H1 (cell line): Measurements from ENCODE around the gene PRMT3. TPM values are rescaled to one million over a fixed set of nuclear protein-coding genes. Genes with fewer than 3 reads are reported as not detected.

Experiments used
- CTCF ChIA-PET: fragments of 300-600 bp; sonication (Branson Sonifier 250); formaldehyde crosslinking; loops from one replicate; lab custom pipeline; 2021; ENCODE audit not compliant: partially characterized antibody; lab: Charles Lee
- POLR2A ChIA-PET: fragments of 300-600 bp; sonication (Branson Sonifier 250); formaldehyde crosslinking; loops from one replicate; lab custom pipeline; 2021; ENCODE audit warnings: inconsistent platforms; ENCODE audit not compliant: partially characterized antibody; lab: Charles Lee
- DNase-seq, 2 experiments: peaks; one replicate each; pipeline versions ENCODE4 v3.0.0 to v3.0.0-alpha.2; 2010 to 2022; ENCODE audit warnings: low spot score in 2 of 2, low read depth in 1 of 2, mixed read lengths in 1 of 2
- FAIRE-seq: peaks from 2 replicates; lab custom pipeline; 2011; peaks lifted over from hg19 to GRCh38; lab: Jason Lieb, UNC
- H2AFZ ChIP-seq: 2 replicates; pipeline ENCODE4 v1.8.1; 2012; ENCODE audit warnings: low read length, inconsistent platforms
- H2AK5ac ChIP-seq: 2 replicates; pipeline ENCODE4 v1.6.1; 2013; ENCODE audit warnings: low read depth, low read length
- H2BK120ac ChIP-seq: replicated peaks from 2 replicates; pipeline ENCODE3; 2013; ENCODE audit warnings: low read depth, low read length, inconsistent platforms
- H2BK12ac ChIP-seq: 2 replicates; pipeline ENCODE4 v1.6.1; 2013; ENCODE audit warnings: low read depth, low read length
- H2BK15ac ChIP-seq: 2 replicates; pipeline ENCODE4 v1.6.1; 2013; ENCODE audit warnings: low read length
- H2BK20ac ChIP-seq: 2 replicates; pipeline ENCODE4 v1.6.1; 2013; ENCODE audit warnings: low read length
- H2BK5ac ChIP-seq: 2 replicates; pipeline ENCODE4 v1.6.1; 2013; ENCODE audit warnings: low read depth, low read length
- H3K14ac ChIP-seq: 2 replicates; pipeline ENCODE4 v1.6.1; 2013; ENCODE audit warnings: inconsistent platforms; ENCODE audit not compliant: insufficient read length
- H3K18ac ChIP-seq: 2 replicates; pipeline ENCODE4 v1.6.1; 2013; ENCODE audit warnings: low read length; ENCODE audit errors: extremely low read depth
- H3K23ac ChIP-seq: 2 replicates; pipeline ENCODE4 v1.6.1; 2013; ENCODE audit warnings: inconsistent platforms; ENCODE audit not compliant: insufficient read length
- H3K23me2 ChIP-seq: 2 replicates; pipeline ENCODE4 v1.6.1; 2013; ENCODE audit warnings: low read depth, low read length
- H3K27ac ChIP-seq: 2 replicates; pipeline ENCODE4 v1.6.1; 2011; ENCODE audit warnings: low read depth, low read length, inconsistent platforms
- H3K27me3 ChIP-seq, 4 experiments: replicated peaks in 1 of 4; 1 replicate in 1 of 4; 2 replicates in 3 of 4; pipeline versions ENCODE4 v1.6.1 to v1.8.1; 2011 to 2013; ENCODE audit warnings: low read length in 3 of 4, mild to moderate bottlenecking in 3 of 4, inconsistent platforms in 2 of 4, mixed read lengths in 2 of 4, moderate library complexity in 1 of 4; ENCODE audit not compliant: control insufficient read depth in 3 of 4, insufficient read depth in 3 of 4; ENCODE audit errors: extremely low read depth in 1 of 4
- H3K36me3 ChIP-seq, 4 experiments: 2 replicates each; pipeline versions ENCODE4 v1.6.1 to v1.8.1; 2011 to 2013; ENCODE audit warnings: mild to moderate bottlenecking in 4 of 4, low read length in 3 of 4, moderate library complexity in 2 of 4, control low read depth in 1 of 4, inconsistent platforms in 1 of 4; ENCODE audit not compliant: insufficient read depth in 4 of 4, control insufficient read depth in 2 of 4
- H3K4ac ChIP-seq: replicated peaks from 2 replicates; pipeline ENCODE3; 2013; ENCODE audit warnings: low read length, low read depth, mixed read lengths, inconsistent platforms; ENCODE audit not compliant: insufficient read length
- H3K4me1 ChIP-seq, 4 experiments: replicated peaks in 1 of 4; 1 replicate in 1 of 4; 2 replicates in 3 of 4; pipeline versions ENCODE4 v1.6.1 to v1.8.1; 2011 to 2013; ENCODE audit warnings: low read length in 3 of 4, inconsistent platforms in 2 of 4, mixed read lengths in 1 of 4; ENCODE audit not compliant: insufficient read depth in 4 of 4, control insufficient read depth in 3 of 4
- H3K4me2 ChIP-seq, 2 experiments: 2 replicates each; pipeline versions ENCODE4 v1.6.1 to v1.8.1; 2011 to 2013; ENCODE audit warnings: low read depth in 2 of 2, low read length in 2 of 2, control low read depth in 1 of 2, inconsistent platforms in 1 of 2, mild to moderate bottlenecking in 1 of 2; ENCODE audit not compliant: insufficient read depth in 1 of 2
- H3K4me3 ChIP-seq, 4 experiments: fragments of 200-600, 300-600 bp in 1 of 4; sonication (generic), shearing (Covaris generic), sonication (Bioruptor Twin) in 1 of 4; 2 replicates each; pipeline versions ENCODE4 v1.5.1 to v1.8.1; 2011 to 2016; ENCODE audit warnings: low read length in 4 of 4, low read depth in 3 of 4, control low read depth in 2 of 4, inconsistent platforms in 2 of 4, mild to moderate bottlenecking in 2 of 4, mixed read lengths in 1 of 4, moderate library complexity in 1 of 4; ENCODE audit not compliant: insufficient read depth in 2 of 4; ENCODE audit errors: extremely low read depth in 1 of 4
- H3K56ac ChIP-seq: replicated peaks from 2 replicates; pipeline ENCODE3; 2013; ENCODE audit warnings: low read depth, mild to moderate bottlenecking, mixed read lengths, low read length, inconsistent platforms; ENCODE audit not compliant: insufficient read length
- H3K79me1 ChIP-seq: 2 replicates; pipeline ENCODE4 v1.6.1; 2013; ENCODE audit warnings: low read depth, low read length, control low read depth
- H3K79me2 ChIP-seq, 2 experiments: 2 replicates each; pipeline versions ENCODE4 v1.6.1 to v1.8.1; 2012 to 2013; ENCODE audit warnings: low read length in 2 of 2, mild to moderate bottlenecking in 2 of 2, inconsistent platforms in 1 of 2; ENCODE audit not compliant: insufficient read depth in 2 of 2, control insufficient read depth in 1 of 2
- H3K9ac ChIP-seq, 4 experiments: replicated peaks in 1 of 4; 1 replicate in 1 of 4; 2 replicates in 3 of 4; pipeline versions ENCODE4 v1.6.1 to v1.8.1; 2011 to 2013; ENCODE audit warnings: low read depth in 3 of 4, low read length in 3 of 4, control low read depth in 2 of 4, mild to moderate bottlenecking in 2 of 4, moderate library complexity in 2 of 4, inconsistent platforms in 1 of 4; ENCODE audit errors: extremely low read depth in 1 of 4
- H3K9me3 ChIP-seq, 2 experiments: 2 replicates each; pipeline versions ENCODE4 v1.6.1 to v1.8.1; 2012 to 2013; ENCODE audit warnings: mild to moderate bottlenecking in 2 of 2, moderate library complexity in 2 of 2, control low read depth in 1 of 2, inconsistent platforms in 1 of 2, low read depth in 1 of 2, low read length in 1 of 2, mixed read lengths in 1 of 2; ENCODE audit not compliant: insufficient read depth in 2 of 2
- H4K20me1 ChIP-seq, 2 experiments: replicated peaks in 1 of 2; 2 replicates each; pipeline versions ENCODE3 to v1.8.1; 2011 to 2013; ENCODE audit warnings: inconsistent platforms in 2 of 2, low read length in 2 of 2, mild to moderate bottlenecking in 1 of 2; ENCODE audit not compliant: insufficient read depth in 2 of 2, control insufficient read depth in 1 of 2
- H4K5ac ChIP-seq: 2 replicates; pipeline ENCODE4 v1.6.1; 2013; ENCODE audit warnings: low read length, low read depth, mixed read lengths, inconsistent platforms; ENCODE audit not compliant: insufficient read length
- H4K8ac ChIP-seq: 2 replicates; pipeline ENCODE4 v1.8.0; 2013; ENCODE audit warnings: mild to moderate bottlenecking, moderate library complexity, low read length, inconsistent platforms; ENCODE audit not compliant: insufficient read depth; ENCODE audit errors: extremely low read depth
- H4K91ac ChIP-seq: replicated peaks from 2 replicates; pipeline ENCODE3; 2013; ENCODE audit warnings: low read length, mixed read lengths, inconsistent platforms; ENCODE audit not compliant: insufficient read length
- ASH2L ChIP-seq: fragments of 200-600, 300-600 bp; sonication (generic); IDR thresholded peaks from one replicate; pipeline ENCODE4 v1.7.1; 2017; ENCODE audit warnings: low read length
- EGR1 ChIP-seq: IDR thresholded peaks from 2 replicates; pipeline ENCODE4 v1.6.1; 2011; ENCODE audit warnings: low read depth, low read length, borderline replicate concordance
- GABPA ChIP-seq: IDR thresholded peaks from 2 replicates; pipeline ENCODE4 v1.6.1; 2011; ENCODE audit warnings: mild to moderate bottlenecking, low read length, moderate library complexity, borderline replicate concordance; ENCODE audit not compliant: insufficient read depth
- HDAC2 ChIP-seq, 2 experiments: fragments of 300-600 bp in 1 of 2; sonication (generic) in 1 of 2; IDR thresholded peaks; 2 replicates each; pipeline ENCODE4 v1.6.1; 2011 to 2012; ENCODE audit warnings: low read depth in 2 of 2, low read length in 2 of 2, mild to moderate bottlenecking in 2 of 2, moderate library complexity in 2 of 2, borderline replicate concordance in 1 of 2, inconsistent platforms in 1 of 2
- SIN3A ChIP-seq, 2 experiments: IDR thresholded peaks in 1 of 2; conservative IDR thresholded peaks in 1 of 2; 2 replicates each; pipeline ENCODE4 v1.6.1; 2011 to 2012; ENCODE audit warnings: low read length in 2 of 2, improper control_type of control experiment in 1 of 2, low read depth in 1 of 2, mild to moderate bottlenecking in 1 of 2
- TAF7 ChIP-seq: optimal IDR thresholded peaks from 2 replicates; pipeline ENCODE3; 2011; ENCODE audit warnings: low read depth, mild to moderate bottlenecking, inconsistent platforms, low read length, moderate library complexity, borderline replicate concordance
- WGBS, 2 experiments: shearing (Covaris generic) in 1 of 2; methylation state at CpG; one replicate each; pipeline versions ENCODE4 v1.1.6 to v1.1.7; 2013 to 2015; ENCODE audit warnings: low lambda C conversion rate in 2 of 2, mixed read lengths in 2 of 2, inconsistent platforms in 1 of 2, low coverage in 1 of 2, missing lambda C conversion rate in 1 of 2; ENCODE audit not compliant: insufficient replicate concordance in 2 of 2, insufficient coverage in 1 of 2, insufficient read length in 1 of 2; ENCODE audit errors: extremely low coverage in 1 of 2, missing lambda C conversion rate in 1 of 2; 5-methylcytosine and 5-hydroxymethylcytosine counted together
- polyA plus RNA-seq, 7 experiments: library from polyadenylated mRNA; depleted of rRNA in 3 of 7; stranded (reverse) in 5 of 7; unstranded in 2 of 7; fragments of >200 nt in 5 of 7; fragments of 200-250 nt in 2 of 7; gene quantifications; 1 replicate in 5 of 7; 2 replicates in 1 of 7; 4 replicates in 1 of 7; pipeline versions ENCODE4 v1.2.1 to v1.2.3, GENCODE V29; 2011 to 2013; ENCODE audit warnings: missing spikeins in 2 of 7, mixed read lengths in 2 of 7
- total RNA-seq: library from RNA; stranded (reverse); fragmentation: NEBNext Ultra II Directional; extraction: Animal tissue kit (Norgen Biotek cat#: 25700); gene quantifications from 2 replicates; pipeline ENCODE4 v1.2.1, GENCODE V29; 2021
- TF ChIP-seq, protein P1 (sequence below): IDR thresholded peaks from 2 replicates; pipeline ENCODE4 v1.6.1; 2012; ENCODE audit warnings: inconsistent platforms
- TF ChIP-seq, protein P2 (sequence below): IDR thresholded peaks from 2 replicates; pipeline ENCODE4 v1.6.1; 2011; ENCODE audit warnings: low read depth, mild to moderate bottlenecking, low read length; ENCODE audit not compliant: insufficient read depth

Gene PRMT3
- total and polyA plus RNA-seq, 2 of the 8 experiments (the other 6 are each of a cell fraction or from before 2014, with no cell fraction given), result 11.2 to 26.5 TPM

DNA sequence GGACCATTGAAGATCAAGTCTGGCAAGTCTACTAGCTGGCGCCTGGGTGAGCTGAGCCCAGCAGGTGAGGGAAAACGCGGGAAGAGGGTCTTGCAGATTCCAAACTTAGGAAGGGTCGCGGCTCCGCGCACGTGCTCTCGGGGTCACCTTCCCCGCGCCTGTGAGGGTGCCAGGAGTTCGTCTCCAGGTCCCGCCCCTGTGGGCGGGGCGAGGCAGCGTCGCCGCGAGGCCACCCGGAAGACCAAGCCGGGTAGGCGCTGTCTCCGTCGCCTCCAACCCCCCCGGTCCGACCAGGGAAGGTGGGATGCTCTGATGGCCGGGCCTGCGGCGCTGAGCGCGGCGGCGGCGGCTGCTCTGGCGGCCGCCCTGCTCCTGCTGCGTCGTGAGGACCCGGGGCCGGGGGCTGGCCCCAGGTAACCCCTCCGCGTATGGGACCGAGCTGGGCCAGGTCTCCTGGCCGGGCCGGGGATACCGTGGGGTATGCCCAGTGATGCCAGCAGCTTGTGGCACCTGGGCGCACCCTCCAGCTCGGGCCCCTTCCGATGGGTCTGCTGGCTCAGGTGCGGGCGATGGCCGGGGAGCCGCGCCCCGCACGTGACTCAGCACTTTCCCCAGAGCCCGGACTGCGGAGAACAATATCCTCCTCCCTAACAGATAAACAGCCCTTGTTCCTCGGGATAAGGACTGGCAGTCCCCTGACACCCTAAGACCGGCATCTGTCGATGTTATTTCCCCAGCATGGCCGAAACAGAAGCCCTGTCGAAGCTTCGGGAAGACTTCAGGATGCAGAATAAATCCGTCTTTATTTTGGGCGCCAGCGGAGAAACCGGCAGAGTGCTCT, 23.8 kb upstream of the PRMT3 start, which contains the start of gene HTATIP2:
Gene HTATIP2, plus strand, starts transcription at position 215 of the 841 bp plus-strand sequence. Its CDS starts 524 bp downstream, at position 739.
- WGBS, 2 experiments, result 3% methylated on average over 67 of the region's 68 CpGs; no CpG with 5 or more reads in 1 of the 2 experiments
- FAIRE-seq, result no peak
- TF ChIP-seq HDAC2 (IDR thresholded peaks at IDR 0.05; ENCODE audit: borderline replicate concordance in 1 of 2, low read depth in 2 of 2, low read length in 2 of 2) (peak in 1 of 2 experiments; percentile 48; a peak in 1 of 4 replicates), SIN3A (conservative IDR thresholded peaks at IDR 0.05 in 1 of 2, IDR thresholded peaks at IDR 0.05 in 1 of 2; ENCODE audit: low read depth in 1 of 2, low read length in 2 of 2) (peak in 1 of 2 experiments; percentile 37; a peak in 1 of 4 replicates), ASH2L (peak; percentile 81), TAF7 (no peak), GABPA (no peak), EGR1 (no peak)
- TF ChIP-seq, protein P1, sequence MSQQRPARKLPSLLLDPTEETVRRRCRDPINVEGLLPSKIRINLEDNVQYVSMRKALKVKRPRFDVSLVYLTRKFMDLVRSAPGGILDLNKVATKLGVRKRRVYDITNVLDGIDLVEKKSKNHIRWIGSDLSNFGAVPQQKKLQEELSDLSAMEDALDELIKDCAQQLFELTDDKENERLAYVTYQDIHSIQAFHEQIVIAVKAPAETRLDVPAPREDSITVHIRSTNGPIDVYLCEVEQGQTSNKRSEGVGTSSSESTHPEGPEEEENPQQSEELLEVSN, result peak; percentile 99
- TF ChIP-seq, protein P2, sequence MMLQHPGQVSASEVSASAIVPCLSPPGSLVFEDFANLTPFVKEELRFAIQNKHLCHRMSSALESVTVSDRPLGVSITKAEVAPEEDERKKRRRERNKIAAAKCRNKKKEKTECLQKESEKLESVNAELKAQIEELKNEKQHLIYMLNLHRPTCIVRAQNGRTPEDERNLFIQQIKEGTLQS, result no peak

More for the DNA sequence above, 23.8 kb upstream of the PRMT3 start, which contains the start of gene HTATIP2:
- peaks cover 0 to 3% (median 0%) of the 10 kb centered on the region in 4 experiments; a peak in 1 of 8 replicates for H3K36me3 ChIP-seq
- no peak within 1 kb of the TSS for H3K27ac ChIP-seq
- peak within 1 kb of the TSS; percentile 12 for H2AFZ ChIP-seq
- H2BK15ac ChIP-seq, result no peak within 1 kb of the TSS
- no peaks in the 10 kb centered on the region for H3K79me2 ChIP-seq
- peaks cover 0 to 12% (median 6%) of the 10 kb centered on the region in 4 experiments; a peak in 5 of 7 replicates for H3K4me1 ChIP-seq
- H3K27me3 ChIP-seq, result peaks cover 6 to 19% (median 15%) of the 10 kb centered on the region in 4 experiments
- no peak within 1 kb of the TSS for H3K23ac ChIP-seq
- no peak within 1 kb of the TSS for H3K14ac ChIP-seq
- H2BK120ac ChIP-seq, result no peak within 1 kb of the TSS
- peak within 1 kb of the TSS; percentile 85 for H3K18ac ChIP-seq
- H4K91ac ChIP-seq, result no peak within 1 kb of the TSS
- H2BK20ac ChIP-seq, result no peak within 1 kb of the TSS; the same call in 1 of the 2 replicates
- DNase-seq, result peak in 1 of 2 experiments; percentile 70
- ChIA-PET POLR2A (interaction anchor here (0.6 to 1.8 kb wide), 5 partner anchors 9 to 203 kb away, joined by 3 to 8 read pairs (median 3); partner anchors contain the start of gene PRMT3), CTCF (interaction anchor here (1.1 to 7.7 kb wide), 5 partner anchors 9 to 236 kb away, joined by 3 to 49 read pairs (median 5); no protein-coding TSS in a partner anchor)
- H3K4me3 ChIP-seq, result peak within 1 kb of the TSS; percentile 47 to 69 (median 58)
- H3K4ac ChIP-seq, result no peak within 1 kb of the TSS
- H3K56ac ChIP-seq, result no peak within 1 kb of the TSS
- H3K4me2 ChIP-seq, result peak within 1 kb of the TSS; percentile 79 to 88
- H3K79me1 ChIP-seq, result no peaks in the 10 kb centered on the region
- peak within 1 kb of the TSS; percentile 88 for H4K8ac ChIP-seq
- peak within 1 kb of the TSS; percentile 44; the same call in 1 of the 2 replicates for H2BK5ac ChIP-seq
- H2BK12ac ChIP-seq, result peak within 1 kb of the TSS; percentile 80
- H4K5ac ChIP-seq, result no peak within 1 kb of the TSS
- H2AK5ac ChIP-seq, result no peak within 1 kb of the TSS
- H3K9me3 ChIP-seq, result no peaks in the 10 kb centered on the region
- peak within 1 kb of the TSS in 3 of 4 experiments; percentile 34 to 63 (median 47); a peak in 4 of 7 replicates for H3K9ac ChIP-seq
- no peaks in the 10 kb centered on the region for H4K20me1 ChIP-seq
- H3K23me2 ChIP-seq, result peaks cover 6% of the 10 kb centered on the region; the same call in 1 of the 2 replicates
